GM20000 (cell line): ENCODE results near the gene PNPLA7.

Source experiments
- DNase-seq: peaks from one replicate; pipeline ENCODE4 v3.0.0; 2012; ENCODE audit warnings: low spot score
- CTCF ChIP-seq: IDR thresholded peaks from 2 replicates; pipeline ENCODE4 v1.5.1; 2012; ENCODE audit warnings: mild to moderate bottlenecking, control low read depth; ENCODE audit errors: extremely low read depth, missing control alignments

The PNPLA7 gene

GRCh38 chr9:137437691-137438590 lies 112.3 kb downstream of the PNPLA7 start:
- TF ChIP-seq CTCF, result no peak
- no peak for DNase-seq

- no peak for DNase-seq
These were observed 113.2 kb downstream of the PNPLA7 start for GRCh38 chr9:137436761-137437600.

DNA sequence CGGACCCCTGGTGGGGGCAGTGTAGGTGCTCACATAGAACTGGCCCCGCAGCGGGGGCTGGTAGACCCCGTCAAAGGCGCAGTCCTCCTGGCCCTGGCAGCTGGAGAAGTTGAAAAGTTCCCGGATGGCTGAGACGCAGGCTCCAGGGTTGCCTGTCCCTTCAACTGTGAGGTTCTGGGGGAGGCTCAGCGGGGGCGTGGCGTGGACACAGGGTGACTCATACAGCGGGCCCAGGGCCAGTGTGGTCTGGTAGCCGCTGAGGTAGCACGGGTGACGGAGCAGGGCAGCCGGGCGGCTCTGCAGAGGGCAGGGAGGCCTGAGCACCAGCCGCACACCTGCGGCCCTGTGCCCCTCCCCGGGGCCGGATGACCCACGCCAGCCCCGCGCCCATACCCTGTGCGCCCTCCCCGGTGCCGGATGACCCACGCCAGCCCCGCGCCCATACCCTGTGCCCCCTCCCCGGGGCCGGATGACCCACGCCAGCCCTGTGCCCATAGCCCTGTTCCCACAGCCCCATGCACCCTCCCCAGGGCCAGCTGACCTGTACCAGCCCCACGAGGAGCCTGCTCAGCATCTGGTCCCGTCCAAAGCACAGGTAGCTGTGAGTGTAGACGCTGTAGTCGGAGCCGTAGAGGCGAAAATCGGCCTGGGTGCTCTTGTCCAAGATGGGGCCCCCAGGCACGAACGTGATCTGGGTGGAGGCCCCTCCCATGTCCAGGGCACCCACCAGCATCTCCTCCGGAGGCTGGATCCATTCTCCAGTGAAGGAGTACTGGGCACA lies 114.0 kb downstream of the PNPLA7 start:
- no peak for DNase-seq
- no peak for TF ChIP-seq CTCF

More at GRCh38 chr9:137436761-137437600, 113.2 kb downstream of the PNPLA7 start:
- TF ChIP-seq CTCF, result no peak

DNA sequence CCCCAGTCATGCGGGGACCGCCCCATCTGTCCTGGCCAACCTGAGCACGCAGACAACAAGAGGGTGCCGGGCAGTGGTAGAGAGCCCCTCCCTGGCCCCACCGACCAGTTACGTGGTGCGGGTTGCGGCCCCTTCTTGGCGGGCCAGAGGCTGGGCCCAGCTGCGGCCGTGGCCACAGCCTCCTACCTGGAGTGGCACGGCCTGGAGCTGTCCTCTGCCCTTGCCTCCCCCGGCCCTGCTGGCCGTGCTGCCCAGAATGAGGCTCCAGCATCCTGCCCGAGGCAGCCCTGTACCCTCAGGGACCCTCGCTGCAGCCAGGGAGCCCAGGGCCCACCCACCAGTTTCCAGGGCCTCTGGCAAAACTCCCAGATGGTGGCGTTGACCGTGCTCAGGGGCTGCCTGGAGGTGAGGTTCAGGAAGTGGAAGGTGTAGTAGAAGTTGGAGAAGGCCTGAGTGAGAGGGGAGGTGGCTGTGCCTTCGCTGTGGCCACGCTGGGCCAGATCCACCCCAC lies 114.8 kb downstream of the PNPLA7 start:
- no peak for TF ChIP-seq CTCF
- no peak for DNase-seq

GRCh38 chr9:137434498-137435380 lies 115.5 kb downstream of the PNPLA7 start:
- DNase-seq, result no peak
- no peak for TF ChIP-seq CTCF

DNA sequence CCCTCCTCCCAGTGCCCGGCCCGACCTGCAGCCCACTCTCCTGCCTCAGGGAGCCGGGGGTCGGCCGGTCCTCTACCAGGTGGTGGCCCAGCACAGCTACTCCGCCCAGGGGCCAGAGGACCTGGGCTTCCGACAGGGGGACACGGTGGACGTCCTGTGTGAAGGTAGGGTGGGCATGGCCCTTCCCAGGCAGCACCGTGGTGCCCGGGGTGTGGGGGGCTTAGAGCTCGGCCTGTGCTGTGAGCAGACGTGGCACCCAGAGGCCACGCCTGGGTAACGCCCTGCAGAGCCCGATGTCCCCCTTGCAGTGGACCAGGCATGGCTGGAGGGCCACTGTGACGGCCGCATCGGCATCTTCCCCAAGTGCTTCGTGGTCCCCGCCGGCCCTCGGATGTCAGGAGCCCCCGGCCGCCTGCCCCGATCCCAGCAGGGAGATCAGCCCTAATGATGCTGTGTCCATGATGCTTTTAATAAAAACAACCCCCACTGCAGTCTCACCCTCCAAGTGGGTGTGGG lies 116.2 kb downstream of the PNPLA7 start:
- no peak for TF ChIP-seq CTCF
- DNase-seq, result no peak
